ENCODE results near the gene ZGLP1.

Gene ZGLP1

DNA sequence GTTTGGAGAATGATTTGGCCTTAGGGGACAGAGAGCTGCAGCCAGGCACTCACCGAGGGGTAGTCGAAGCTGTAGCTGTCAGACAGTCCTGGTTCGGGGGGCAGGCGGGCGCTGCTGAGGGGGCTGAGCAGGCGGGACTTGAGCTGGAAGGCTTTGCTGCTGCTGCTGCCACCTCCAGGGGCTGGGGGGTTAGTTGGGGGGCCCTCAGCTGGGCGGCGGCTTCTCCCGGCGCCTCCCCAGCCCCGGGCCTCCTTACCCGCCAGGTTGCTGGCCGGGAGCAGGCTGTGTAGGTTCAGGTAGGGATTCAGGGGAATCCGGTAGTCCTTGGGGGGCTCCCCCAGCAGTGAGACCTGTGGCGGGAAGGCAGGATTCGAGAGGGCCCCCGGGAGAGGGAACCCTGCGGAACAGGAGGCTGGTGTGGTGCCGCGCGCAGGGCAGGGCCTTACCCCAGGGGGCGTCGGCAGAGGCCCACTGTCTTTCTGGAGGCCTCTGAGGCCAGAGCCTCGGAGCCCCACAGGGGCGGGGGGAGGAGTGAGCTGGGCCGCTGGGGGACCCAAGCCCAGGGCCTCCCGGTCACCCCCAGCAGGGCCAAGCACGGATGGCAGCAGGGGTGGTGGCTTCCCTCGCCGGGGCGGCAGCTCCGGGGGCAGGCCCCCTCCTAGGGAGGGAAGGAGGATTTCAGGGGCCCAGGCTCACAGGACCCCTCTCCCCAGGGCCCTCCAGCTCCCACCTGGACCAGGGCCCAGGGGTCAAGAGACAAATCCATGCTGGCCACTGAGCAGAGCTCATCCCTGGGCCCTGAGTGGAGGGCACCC is 11.2 kb upstream of the ZGLP1 start:
- DNase-seq (no peak), ATAC-seq (ENCODE audit: insufficient read depth, low read depth) (no peak)
- Histone ChIP-seq H3K9me3 (ENCODE audit: insufficient read depth, low read length, severe bottlenecking) (no peaks in the 10 kb centered on the region), H3K79me2 (ENCODE audit: insufficient read depth, low read length) (peaks cover 6% of the 10 kb centered on the region; the same call in 1 of the 2 replicates), H3K27ac (ENCODE audit: low read length) (no peak overlapping the region), H3K36me3 (ENCODE audit: insufficient read depth, low read length) (peaks cover 87% of the 10 kb centered on the region), H3K4me3 (ENCODE audit: low read depth in 1 of 2, low read length in 2 of 2) (no peak overlapping the region), H2AFZ (ENCODE audit: low read depth, low read length) (no peak overlapping the region), H3K4me2 (ENCODE audit: insufficient read depth, low read length) (no peak overlapping the region), H3K4me1 (ENCODE audit: insufficient read depth, low read length) (peaks cover 8% of the 10 kb centered on the region), H4K20me1 (ENCODE audit: insufficient read depth, low read length) (peaks cover 15% of the 10 kb centered on the region), H3K27me3 (ENCODE audit: insufficient read depth, low read length, poor library complexity) (no peaks in the 10 kb centered on the region), H3K9ac (ENCODE audit: low read depth, low read length) (no peak overlapping the region)
- TF ChIP-seq, protein P1, sequence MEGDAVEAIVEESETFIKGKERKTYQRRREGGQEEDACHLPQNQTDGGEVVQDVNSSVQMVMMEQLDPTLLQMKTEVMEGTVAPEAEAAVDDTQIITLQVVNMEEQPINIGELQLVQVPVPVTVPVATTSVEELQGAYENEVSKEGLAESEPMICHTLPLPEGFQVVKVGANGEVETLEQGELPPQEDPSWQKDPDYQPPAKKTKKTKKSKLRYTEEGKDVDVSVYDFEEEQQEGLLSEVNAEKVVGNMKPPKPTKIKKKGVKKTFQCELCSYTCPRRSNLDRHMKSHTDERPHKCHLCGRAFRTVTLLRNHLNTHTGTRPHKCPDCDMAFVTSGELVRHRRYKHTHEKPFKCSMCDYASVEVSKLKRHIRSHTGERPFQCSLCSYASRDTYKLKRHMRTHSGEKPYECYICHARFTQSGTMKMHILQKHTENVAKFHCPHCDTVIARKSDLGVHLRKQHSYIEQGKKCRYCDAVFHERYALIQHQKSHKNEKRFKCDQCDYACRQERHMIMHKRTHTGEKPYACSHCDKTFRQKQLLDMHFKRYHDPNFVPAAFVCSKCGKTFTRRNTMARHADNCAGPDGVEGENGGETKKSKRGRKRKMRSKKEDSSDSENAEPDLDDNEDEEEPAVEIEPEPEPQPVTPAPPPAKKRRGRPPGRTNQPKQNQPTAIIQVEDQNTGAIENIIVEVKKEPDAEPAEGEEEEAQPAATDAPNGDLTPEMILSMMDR (IDR thresholded peaks at IDR 0.05; ENCODE audit: borderline replicate concordance, extremely low read depth, low read length, poor library complexity, severe bottlenecking), result no peak
- no peak for TF ChIP-seq EZH2 (IDR thresholded peaks at IDR 0.05; ENCODE audit: borderline replicate concordance, low read depth, low read length, severe bottlenecking)

DNA sequence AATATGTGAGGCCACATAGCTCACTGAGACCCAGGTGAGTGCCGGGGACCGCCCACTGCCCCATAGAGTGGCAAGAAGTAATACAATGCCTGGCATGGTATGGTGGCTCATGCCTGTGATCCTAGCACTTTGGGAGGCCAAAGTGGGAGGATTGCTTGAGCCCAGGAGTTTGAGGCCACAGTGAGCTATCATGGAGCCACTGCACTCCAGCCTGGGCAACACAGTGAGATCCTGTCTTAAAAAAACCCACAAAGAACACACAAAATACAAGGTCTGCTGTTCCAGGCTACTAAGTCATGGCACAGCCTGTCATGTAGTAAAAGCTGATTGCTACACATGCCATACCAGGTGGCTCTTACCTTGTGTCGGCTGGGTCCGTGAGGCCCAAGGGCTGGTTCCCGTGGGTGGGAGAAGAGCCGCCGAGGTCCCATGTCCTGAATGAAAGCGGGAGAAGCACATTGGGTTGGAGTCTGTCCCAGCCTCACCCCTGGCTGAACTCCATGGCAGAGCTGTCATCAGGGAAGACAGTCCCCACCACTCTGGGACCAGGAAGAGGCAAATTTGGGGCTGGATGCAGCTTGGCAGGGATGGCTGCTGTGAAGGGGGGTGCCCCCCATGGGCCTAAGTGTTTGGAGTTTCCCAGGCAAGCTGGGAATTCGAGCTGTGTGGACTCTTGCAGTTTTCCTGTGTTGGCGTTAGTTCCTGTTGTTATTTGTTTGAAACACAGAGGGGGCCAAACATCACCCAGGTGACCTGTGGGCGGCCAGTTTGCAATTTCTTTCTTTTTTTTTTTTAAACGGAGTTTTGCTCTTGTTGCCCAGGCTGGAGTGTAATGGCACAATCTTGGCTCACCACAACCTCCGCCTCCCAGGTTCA is 9.4 kb upstream of the ZGLP1 start:
- H3K79me2 ChIP-seq (ENCODE audit: insufficient read depth, low read length), result peaks cover 19% of the 10 kb centered on the region
- no peak for TF ChIP-seq EZH2 (IDR thresholded peaks at IDR 0.05; ENCODE audit: borderline replicate concordance, low read depth, low read length, severe bottlenecking)
- TF ChIP-seq, protein P1 (IDR thresholded peaks at IDR 0.05; ENCODE audit: borderline replicate concordance, extremely low read depth, low read length, poor library complexity, severe bottlenecking), result no peak
- no peaks in the 10 kb centered on the region for H3K27me3 ChIP-seq (ENCODE audit: insufficient read depth, low read length, poor library complexity)
- no peak for DNase-seq
- H2AFZ ChIP-seq (ENCODE audit: low read depth, low read length), result no peak overlapping the region
- no peaks in the 10 kb centered on the region for H3K9me3 ChIP-seq (ENCODE audit: insufficient read depth, low read length, severe bottlenecking)
- peaks cover 75% of the 10 kb centered on the region for H3K36me3 ChIP-seq (ENCODE audit: insufficient read depth, low read length)
- peaks cover 15% of the 10 kb centered on the region for H4K20me1 ChIP-seq (ENCODE audit: insufficient read depth, low read length)
- H3K4me1 ChIP-seq (ENCODE audit: insufficient read depth, low read length), result peaks cover 23% of the 10 kb centered on the region
- no peak overlapping the region for H3K27ac ChIP-seq (ENCODE audit: low read length)
- no peak overlapping the region for H3K4me3 ChIP-seq (ENCODE audit: low read depth in 1 of 2, low read length in 2 of 2)
- no peak overlapping the region for H3K4me2 ChIP-seq (ENCODE audit: insufficient read depth, low read length)
- no peak overlapping the region for H3K9ac ChIP-seq (ENCODE audit: low read depth, low read length)
- ATAC-seq (ENCODE audit: insufficient read depth, low read depth), result no peak

DNA sequence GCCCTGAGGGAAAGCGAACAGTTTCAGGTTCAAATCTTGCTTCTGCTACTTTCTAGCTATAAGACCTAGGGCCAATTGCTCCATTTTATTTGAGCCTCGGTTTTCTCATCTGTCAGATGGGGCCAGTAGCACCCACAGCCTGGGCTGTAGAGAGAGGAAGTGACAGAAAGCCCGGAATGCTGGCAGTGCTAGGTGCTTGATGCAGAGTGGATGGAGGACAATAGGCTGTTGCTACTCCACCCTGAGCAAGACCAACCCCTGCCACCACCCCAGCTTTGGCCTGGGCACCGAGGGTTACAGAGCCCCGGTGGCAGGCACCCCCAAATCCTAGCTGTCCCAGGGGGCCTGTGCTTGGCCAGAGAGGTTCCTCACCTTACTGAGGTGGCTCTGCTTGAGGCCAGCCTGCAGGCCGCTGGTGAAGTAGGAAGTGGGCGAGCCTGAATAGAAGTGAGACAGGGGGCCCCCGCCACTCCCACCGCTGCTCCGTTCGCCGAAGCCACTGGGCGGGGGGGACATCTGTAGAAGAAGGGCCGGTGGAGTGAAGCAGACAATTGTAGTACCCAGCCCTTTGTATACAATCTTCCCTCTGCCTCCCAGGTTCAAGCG is 8.3 kb upstream of the ZGLP1 start:
- Histone ChIP-seq H3K36me3 (ENCODE audit: insufficient read depth, low read length) (peaks cover 64% of the 10 kb centered on the region), H3K4me3 (ENCODE audit: low read depth in 1 of 2, low read length in 2 of 2) (no peak overlapping the region), H3K27ac (ENCODE audit: low read length) (no peak overlapping the region), H2AFZ (ENCODE audit: low read depth, low read length) (no peak overlapping the region), H3K9me3 (ENCODE audit: insufficient read depth, low read length, severe bottlenecking) (no peaks in the 10 kb centered on the region), H3K4me2 (ENCODE audit: insufficient read depth, low read length) (no peak overlapping the region), H3K9ac (ENCODE audit: low read depth, low read length) (no peak overlapping the region), H4K20me1 (ENCODE audit: insufficient read depth, low read length) (peaks cover 10% of the 10 kb centered on the region), H3K4me1 (ENCODE audit: insufficient read depth, low read length) (peaks cover 23% of the 10 kb centered on the region), H3K79me2 (ENCODE audit: insufficient read depth, low read length) (peaks cover 16% of the 10 kb centered on the region), H3K27me3 (ENCODE audit: insufficient read depth, low read length, poor library complexity) (no peaks in the 10 kb centered on the region)
- ATAC-seq (ENCODE audit: insufficient read depth, low read depth), result no peak
- no peak for TF ChIP-seq EZH2 (IDR thresholded peaks at IDR 0.05; ENCODE audit: borderline replicate concordance, low read depth, low read length, severe bottlenecking)
- TF ChIP-seq, protein P1 (IDR thresholded peaks at IDR 0.05; ENCODE audit: borderline replicate concordance, extremely low read depth, low read length, poor library complexity, severe bottlenecking), result no peak
- no peak for DNase-seq

Measured in DND-41 (cell line).